ENCODE data around the gene ARSA. TPM values are rescaled to one million over a fixed set of nuclear protein-coding genes. Genes with fewer than 3 reads are reported as not detected.

Gene ARSA
- total RNA-seq, 1 experiment from 2014 or later, result 10.3 TPM

DNA sequence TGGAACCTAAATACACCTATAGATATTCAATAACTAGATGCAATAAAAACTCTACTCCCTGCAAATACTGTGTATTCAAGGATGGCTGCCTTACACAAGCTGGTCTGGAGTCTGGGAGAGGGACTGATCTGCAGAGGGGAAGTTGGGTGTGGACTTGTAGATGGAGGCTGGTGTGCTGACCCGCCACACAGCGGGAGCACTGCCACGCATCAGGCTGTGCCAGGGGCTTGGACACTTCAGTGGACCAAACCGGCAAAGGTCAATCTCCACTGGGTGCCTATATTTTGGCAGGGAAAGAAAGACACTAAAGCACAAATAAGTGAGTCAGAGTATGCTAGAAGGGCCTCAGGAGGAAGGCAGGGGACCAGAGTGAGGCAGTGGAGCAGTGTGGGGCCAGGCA is 42.6 kb upstream of the ARSA start:
- Mint-ChIP-seq H3K36me3 (ENCODE audit: insufficient read depth in 1 of 3, low read depth in 3 of 3) (no peaks in the 10 kb centered on the region; a peak in 1 of 7 replicates), H3K4me3 (no peak overlapping the region), H3K4me1 (peaks cover 11 to 28% of the 10 kb centered on the region in 2 experiments), H3K27ac (no peak overlapping the region), H3K9me3 (peaks cover 0 to 2% of the 10 kb centered on the region in 2 experiments; a peak in 1 of 5 replicates), H3K27me3 (ENCODE audit: low read depth) (peaks cover 78% of the 10 kb centered on the region)
- Histone ChIP-seq H3K4me2 (ENCODE audit: insufficient read depth, insufficient read length, low read length) (no peak overlapping the region), H2BK12ac (ENCODE audit: insufficient read length, low read depth, low read length) (no peak overlapping the region), H2BK120ac (ENCODE audit: low read depth, low read length, poor library complexity, severe bottlenecking) (no peak overlapping the region), H3K9me3 (ENCODE audit: control insufficient read depth, low read depth, low read length) (no peaks in the 10 kb centered on the region), H4K8ac (replicated peaks; ENCODE audit: insufficient read length, low read depth, low read length) (no peak overlapping the region), H3K9ac (ENCODE audit: extremely low read depth, insufficient read length, low read length) (no peak overlapping the region), H3K18ac (ENCODE audit: insufficient read length, low read depth, low read length) (no peak overlapping the region), H2BK5ac (ENCODE audit: insufficient read length, low read length) (no peak overlapping the region), H2BK20ac (ENCODE audit: low read depth, low read length, poor library complexity, severe bottlenecking) (no peak overlapping the region), H2BK15ac (ENCODE audit: low read depth, low read length) (no peak overlapping the region), H3K23me2 (ENCODE audit: insufficient read length, low read depth, low read length, poor library complexity, severe bottlenecking) (peaks cover 8% of the 10 kb centered on the region), H3K79me1 (ENCODE audit: insufficient read depth, low read depth, low read length, poor library complexity, severe bottlenecking) (no peaks in the 10 kb centered on the region), H3T11ph (ENCODE audit: low read length) (no peak overlapping the region), H3K79me2 (ENCODE audit: insufficient read depth, low read length) (no peaks in the 10 kb centered on the region), H4K91ac (ENCODE audit: insufficient read length, low read depth, low read length) (no peak overlapping the region), H4K20me1 (ENCODE audit: control insufficient read depth, insufficient read depth, insufficient read length) (no peaks in the 10 kb centered on the region), H3K23ac (ENCODE audit: insufficient read length, low read depth, low read length) (no peak overlapping the region), H3K4me1 (ENCODE audit: insufficient read depth, low read length) (no peaks in the 10 kb centered on the region; the same call in 1 of the 2 replicates), H3K4ac (ENCODE audit: low read depth, low read length) (no peak overlapping the region), H2AFZ (ENCODE audit: low read length) (no peak overlapping the region), H2AK5ac (ENCODE audit: insufficient read length, low read length) (no peak overlapping the region), H3K56ac (ENCODE audit: insufficient read length, low read depth, low read length) (no peak overlapping the region), H3K14ac (ENCODE audit: insufficient read depth, low read length) (no peak overlapping the region), H3K27me3 (ENCODE audit: insufficient read depth, low read length) (peaks cover 1% of the 10 kb centered on the region; the same call in 1 of the 2 replicates), H4K5ac (ENCODE audit: insufficient read length, low read depth, low read length) (no peak overlapping the region), H3K27ac (ENCODE audit: insufficient read length, low read depth, low read length) (no peak overlapping the region)
- TF ChIP-seq, protein P1, sequence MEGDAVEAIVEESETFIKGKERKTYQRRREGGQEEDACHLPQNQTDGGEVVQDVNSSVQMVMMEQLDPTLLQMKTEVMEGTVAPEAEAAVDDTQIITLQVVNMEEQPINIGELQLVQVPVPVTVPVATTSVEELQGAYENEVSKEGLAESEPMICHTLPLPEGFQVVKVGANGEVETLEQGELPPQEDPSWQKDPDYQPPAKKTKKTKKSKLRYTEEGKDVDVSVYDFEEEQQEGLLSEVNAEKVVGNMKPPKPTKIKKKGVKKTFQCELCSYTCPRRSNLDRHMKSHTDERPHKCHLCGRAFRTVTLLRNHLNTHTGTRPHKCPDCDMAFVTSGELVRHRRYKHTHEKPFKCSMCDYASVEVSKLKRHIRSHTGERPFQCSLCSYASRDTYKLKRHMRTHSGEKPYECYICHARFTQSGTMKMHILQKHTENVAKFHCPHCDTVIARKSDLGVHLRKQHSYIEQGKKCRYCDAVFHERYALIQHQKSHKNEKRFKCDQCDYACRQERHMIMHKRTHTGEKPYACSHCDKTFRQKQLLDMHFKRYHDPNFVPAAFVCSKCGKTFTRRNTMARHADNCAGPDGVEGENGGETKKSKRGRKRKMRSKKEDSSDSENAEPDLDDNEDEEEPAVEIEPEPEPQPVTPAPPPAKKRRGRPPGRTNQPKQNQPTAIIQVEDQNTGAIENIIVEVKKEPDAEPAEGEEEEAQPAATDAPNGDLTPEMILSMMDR (conservative IDR thresholded peaks at IDR 0.05), result no peak
- DNase-seq, result no peak
- no CpG with 5 or more reads among the region's 4 CpGs for WGBS (ENCODE audit: extremely low coverage, insufficient read length, low lambda C conversion rate)

Measured in H9 (cell line).